Measurements from ENCODE around the gene DDX23.

GRCh38 chr12:48823281-48823680 is 28.7 kb downstream of the DDX23 start:
- TF ChIP-seq POLR2A (IDR thresholded peaks at IDR 0.05) (no peak), CTCF (IDR thresholded peaks at IDR 0.05) (no peak), EP300 (IDR thresholded peaks at IDR 0.05) (no peak)
